Keratinocyte (primary cell): ENCODE results near the gene PRAMEF20. TPM values are rescaled to one million over a fixed set of nuclear protein-coding genes. Genes with fewer than 3 reads are reported as not detected.
"Not testable (repeated sequence)": the region's sequence is repeated elsewhere in the genome, so short reads cannot be mapped to it uniquely, and the experiment has no call there.

Source experiments
- DNase-seq: peaks from one replicate; pipeline ENCODE4 v3.0.0-alpha.2; 2011; ENCODE audit warnings: low read depth, missing footprints, low spot score
- FAIRE-seq: peaks from 2 replicates; lab custom pipeline; 2011; peaks lifted over from hg19 to GRCh38; lab: Jason Lieb, UNC
- H2AFZ ChIP-seq: 2 replicates; pipeline ENCODE4 v1.6.0; 2012; ENCODE audit warnings: low read length, control low read depth, inconsistent platforms; ENCODE audit not compliant: control insufficient read depth
- H3K27ac ChIP-seq: 2 replicates; pipeline ENCODE4 v1.5.1; 2011; ENCODE audit warnings: low read length; ENCODE audit not compliant: control insufficient read depth, insufficient read depth
- H3K27me3 ChIP-seq: 3 replicates; pipeline ENCODE4 v1.6.0; 2011; ENCODE audit warnings: low read length; ENCODE audit not compliant: control insufficient read depth, insufficient read depth; ENCODE audit errors: extremely low read depth
- H3K36me3 ChIP-seq, 2 experiments: 2 replicates in 1 of 2; 3 replicates in 1 of 2; pipeline ENCODE4 v1.5.1; 2011; ENCODE audit warnings: low read length in 2 of 2, mild to moderate bottlenecking in 1 of 2; ENCODE audit not compliant: control insufficient read depth in 2 of 2, insufficient read depth in 2 of 2; ENCODE audit errors: extremely low read depth in 1 of 2
- H3K4me1 ChIP-seq: 3 replicates; pipeline ENCODE4 v1.5.1; 2011; ENCODE audit warnings: low read length; ENCODE audit not compliant: control insufficient read depth, insufficient read depth; ENCODE audit errors: extremely low read depth
- H3K4me2 ChIP-seq: 3 replicates; pipeline ENCODE4 v1.6.0; 2011; ENCODE audit warnings: low read depth, low read length; ENCODE audit not compliant: control insufficient read depth, insufficient read depth; ENCODE audit errors: extremely low read depth
- H3K4me3 ChIP-seq, 3 experiments: fragments of 200-600 bp in 1 of 3; sonication (generic) in 1 of 3; 2 replicates in 2 of 3; 3 replicates in 1 of 3; pipeline ENCODE4 v1.5.1; 2011 to 2016; ENCODE audit warnings: low read length in 3 of 3, mild to moderate bottlenecking in 3 of 3, control low read depth in 2 of 3, inconsistent platforms in 1 of 3, low read depth in 1 of 3, mixed read lengths in 1 of 3, mixed run types in 1 of 3, moderate library complexity in 1 of 3; ENCODE audit not compliant: control insufficient read depth in 2 of 3, insufficient read depth in 2 of 3; ENCODE audit errors: extremely low read depth in 1 of 3
- H3K79me2 ChIP-seq: 2 replicates; pipeline ENCODE4 v1.6.0; 2012; ENCODE audit warnings: low read length; ENCODE audit not compliant: control insufficient read depth, insufficient read depth
- H3K9ac ChIP-seq: 3 replicates; pipeline ENCODE4 v1.6.0; 2011; ENCODE audit warnings: low read length; ENCODE audit not compliant: control insufficient read depth, insufficient read depth; ENCODE audit errors: extremely low read depth
- H3K9me1 ChIP-seq: 3 replicates; pipeline ENCODE4 v1.6.0; 2011; ENCODE audit warnings: low read length; ENCODE audit not compliant: control insufficient read depth, insufficient read depth; ENCODE audit errors: extremely low read depth
- H3K9me3 ChIP-seq: 2 replicates; pipeline ENCODE4 v1.5.1; 2012; ENCODE audit warnings: low read depth, low read length; ENCODE audit not compliant: control insufficient read depth
- H4K20me1 ChIP-seq: 3 replicates; pipeline ENCODE4 v1.6.0; 2011; ENCODE audit warnings: low read length; ENCODE audit not compliant: control insufficient read depth, insufficient read depth; ENCODE audit errors: extremely low read depth
- EZH2 ChIP-seq: IDR thresholded peaks from one replicate; pipeline ENCODE4 v1.6.1; 2012; ENCODE audit warnings: inconsistent platforms, mild to moderate bottlenecking, low read length, moderate library complexity
- dilution Hi-C: fragments of 300-500 bp; cut with MboI; formaldehyde crosslinking; loops from one replicate; pipeline ENCODE4 v1.7.0; 2020; ENCODE audit warnings: low sequenced_read_pairs; ENCODE audit not compliant: extremely low pct_ligation_motif_present
- polyA plus RNA-seq, 5 experiments: library from polyadenylated mRNA; depleted of rRNA in 3 of 5; stranded (reverse) in 3 of 5; stranded (forward) in 1 of 5; unstranded in 1 of 5; fragments of >200 nt; gene quantifications; 1 replicate in 1 of 5; 2 replicates in 3 of 5; 3 replicates in 1 of 5; pipeline versions ENCODE4 v1.2.1 to v1.2.3, GENCODE V29; 2011 to 2012; ENCODE audit warnings: missing spikeins in 2 of 5, low read depth in 1 of 5, low replicate concordance in 1 of 5
- TF ChIP-seq, protein P1 (sequence below), 3 experiments: IDR thresholded peaks in 1 of 3; conservative IDR thresholded peaks in 1 of 3; optimal IDR thresholded peaks in 1 of 3; 2 replicates in 2 of 3; 3 replicates in 1 of 3; pipeline versions ENCODE3 to v1.5.1; 2011; ENCODE audit warnings: low read length in 3 of 3, mild to moderate bottlenecking in 3 of 3, moderate library complexity in 2 of 3, control low read depth in 1 of 3, inconsistent platforms in 1 of 3; ENCODE audit not compliant: insufficient read depth in 2 of 3; ENCODE audit errors: extremely low read depth in 1 of 3

The PRAMEF20 gene
- polyA plus RNA-seq, 1 donor (not counting 4 experiments of a cell fraction or from before 2014, with no cell fraction given): not detected

DNA sequence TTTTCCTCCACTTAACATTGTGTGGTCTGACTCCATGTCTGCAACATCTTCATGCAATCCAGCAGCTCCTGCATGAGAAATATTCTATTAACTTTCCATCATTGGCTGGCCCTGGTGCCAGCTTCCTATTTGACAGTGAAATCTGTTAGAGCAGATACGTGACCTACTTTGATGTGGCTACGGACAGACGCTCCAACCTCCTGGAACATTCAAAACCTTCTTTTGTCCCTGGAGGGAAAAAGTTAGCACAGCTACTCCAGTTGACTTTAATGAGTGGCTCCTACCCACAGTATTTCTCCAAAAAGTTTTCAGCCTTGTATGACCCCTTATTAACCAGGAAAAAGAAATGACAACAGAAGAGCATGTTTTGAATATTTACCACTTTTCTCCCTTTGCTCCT lies 22.0 kb downstream of the PRAMEF20 start:
- H3K4me3 ChIP-seq: no peak overlapping the region
- no peaks in the 10 kb centered on the region for H3K79me2 ChIP-seq
- H3K27ac ChIP-seq: no peak overlapping the region
- no peaks in the 10 kb centered on the region for H3K4me1 ChIP-seq
- FAIRE-seq: no peak
- H3K9me1 ChIP-seq: no peaks in the 10 kb centered on the region
- dilution Hi-C loops: no loop called here
- H3K27me3 ChIP-seq: no peaks in the 10 kb centered on the region
- no peak overlapping the region for H2AFZ ChIP-seq
- no peak overlapping the region for H3K9ac ChIP-seq
- no peaks in the 10 kb centered on the region for H4K20me1 ChIP-seq
- DNase-seq: no peak
- TF ChIP-seq, protein P1, sequence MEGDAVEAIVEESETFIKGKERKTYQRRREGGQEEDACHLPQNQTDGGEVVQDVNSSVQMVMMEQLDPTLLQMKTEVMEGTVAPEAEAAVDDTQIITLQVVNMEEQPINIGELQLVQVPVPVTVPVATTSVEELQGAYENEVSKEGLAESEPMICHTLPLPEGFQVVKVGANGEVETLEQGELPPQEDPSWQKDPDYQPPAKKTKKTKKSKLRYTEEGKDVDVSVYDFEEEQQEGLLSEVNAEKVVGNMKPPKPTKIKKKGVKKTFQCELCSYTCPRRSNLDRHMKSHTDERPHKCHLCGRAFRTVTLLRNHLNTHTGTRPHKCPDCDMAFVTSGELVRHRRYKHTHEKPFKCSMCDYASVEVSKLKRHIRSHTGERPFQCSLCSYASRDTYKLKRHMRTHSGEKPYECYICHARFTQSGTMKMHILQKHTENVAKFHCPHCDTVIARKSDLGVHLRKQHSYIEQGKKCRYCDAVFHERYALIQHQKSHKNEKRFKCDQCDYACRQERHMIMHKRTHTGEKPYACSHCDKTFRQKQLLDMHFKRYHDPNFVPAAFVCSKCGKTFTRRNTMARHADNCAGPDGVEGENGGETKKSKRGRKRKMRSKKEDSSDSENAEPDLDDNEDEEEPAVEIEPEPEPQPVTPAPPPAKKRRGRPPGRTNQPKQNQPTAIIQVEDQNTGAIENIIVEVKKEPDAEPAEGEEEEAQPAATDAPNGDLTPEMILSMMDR (optimal IDR thresholded peaks at IDR 0.05 in 1 of 3, IDR thresholded peaks at IDR 0.05 in 1 of 3, conservative IDR thresholded peaks at IDR 0.05 in 1 of 3; ENCODE audit: extremely low read depth in 1 of 3, insufficient read depth in 2 of 3, low read length in 3 of 3): no peak
- TF ChIP-seq EZH2: no peak
- H3K4me2 ChIP-seq: no peak overlapping the region
- no peaks in the 10 kb centered on the region for H3K9me3 ChIP-seq
- H3K36me3 ChIP-seq: no peaks in the 10 kb centered on the region

- H3K4me2 ChIP-seq, H4K20me1 ChIP-seq, H3K9ac ChIP-seq, DNase-seq, FAIRE-seq, H3K36me3 ChIP-seq, H3K9me1 ChIP-seq, H3K4me3 ChIP-seq, H3K79me2 ChIP-seq, H3K9me3 ChIP-seq, H3K27me3 ChIP-seq, H3K4me1 ChIP-seq, H2AFZ ChIP-seq, H3K27ac ChIP-seq, dilution Hi-C loops: not testable (repeated sequence)
Measured at GRCh38 chr1:13433694-13434358, 23.6 kb downstream of the PRAMEF20 start.

GRCh38 chr1:13435458-13435857 lies 25.2 kb downstream of the PRAMEF20 start:
- dilution Hi-C loops: no loop called here
- Histone ChIP-seq H3K36me3 (no peaks in the 10 kb centered on the region), H3K9ac (no peak overlapping the region), H3K79me2 (no peaks in the 10 kb centered on the region), H3K27me3 (no peaks in the 10 kb centered on the region), H3K9me3 (no peaks in the 10 kb centered on the region), H3K9me1 (no peaks in the 10 kb centered on the region), H3K4me2 (no peak overlapping the region), H3K27ac (no peak overlapping the region), H4K20me1 (no peaks in the 10 kb centered on the region), H2AFZ (no peak overlapping the region), H3K4me3 (no peak overlapping the region), H3K4me1 (no peaks in the 10 kb centered on the region)
- TF ChIP-seq, protein P1 (optimal IDR thresholded peaks at IDR 0.05 in 1 of 3, IDR thresholded peaks at IDR 0.05 in 1 of 3, conservative IDR thresholded peaks at IDR 0.05 in 1 of 3; ENCODE audit: extremely low read depth in 1 of 3, insufficient read depth in 2 of 3, low read length in 3 of 3): no peak
- no peak for TF ChIP-seq EZH2
- no peak for FAIRE-seq
- DNase-seq: no peak
